HepG2 (cell line): ENCODE measurements around the gene UBTF. TPM values are rescaled to one million over a fixed set of nuclear protein-coding genes. Genes with fewer than 3 reads are reported as not detected.
A peak's percentile ranks its signal among the peaks of the same experiment; 100 is the strongest.

Experiments
- DBP ChIP-seq: sonication (generic); formaldehyde crosslinking; IDR thresholded peaks from 2 replicates; pipeline ENCODE4 v1.4.0; 2020; ENCODE audit warnings: missing genetic modification reagents; ENCODE audit errors: not compliant biosample characterization
- MAFG ChIP-seq: sonication (generic); formaldehyde crosslinking; IDR thresholded peaks from 2 replicates; pipeline ENCODE4 v1.5.1; 2020; ENCODE audit warnings: mild to moderate bottlenecking, missing genetic modification reagents
- SRSF1 ChIP-seq: fragments of 200-400 bp; formaldehyde crosslinking; optimal IDR thresholded peaks from 2 replicates; pipeline ENCODE3; 2017; ENCODE audit warnings: mild to moderate bottlenecking, low read depth, low read length, moderate library complexity
- ZNF180 ChIP-seq: sonication (generic); formaldehyde crosslinking; IDR thresholded peaks from 2 replicates; pipeline ENCODE4 v1.4.0; 2020; ENCODE audit warnings: low read depth, missing genetic modification reagents, borderline replicate concordance
- ZNF407 ChIP-seq: sonication (generic); formaldehyde crosslinking; IDR thresholded peaks from one replicate; pipeline ENCODE4 v1.5.1; 2020; ENCODE audit warnings: mild to moderate bottlenecking, missing genetic modification reagents; ENCODE audit errors: not compliant biosample characterization
- ZNF878 ChIP-seq: sonication (generic); formaldehyde crosslinking; IDR thresholded peaks from 2 replicates; pipeline ENCODE4 v1.8.1; 2023; ENCODE audit warnings: mild to moderate bottlenecking, missing genetic modification reagents, moderate library complexity
- polyA plus RNA-seq, 8 experiments: library from polyadenylated mRNA; depleted of rRNA in 3 of 8; stranded (reverse) in 7 of 8; unstranded in 1 of 8; fragments of >200 nt; fragmentation: Illumina TruSeq in 4 of 8; extraction: Trizol in 4 of 8; gene quantifications; 2 replicates each; pipeline versions ENCODE4 v1.2.1 to v1.2.3, GENCODE V29; 2011 to 2016; ENCODE audit warnings: low read depth in 4 of 8, missing spikeins in 1 of 8, mixed read lengths in 1 of 8; ENCODE audit not compliant: insufficient read depth in 1 of 8
- total RNA-seq, 5 experiments: library from RNA; depleted of rRNA; stranded (reverse); fragments of >200 nt; fragmentation: Illumina TruSeq; extraction: Trizol; gene quantifications; 2 replicates each; pipeline ENCODE4 v1.2.3, GENCODE V29; 2016; ENCODE audit warnings: low read depth in 1 of 5
- TF ChIP-seq, protein P1 (sequence below): IDR thresholded peaks from 2 replicates; pipeline ENCODE4 v1.6.1; 2016; ENCODE audit warnings: mild to moderate bottlenecking, missing biosample characterization, missing genetic modification reagents
- TF ChIP-seq, protein P2 (sequence below): sonication (generic); formaldehyde crosslinking; IDR thresholded peaks from 2 replicates; pipeline ENCODE4 v1.5.0; 2020; ENCODE audit warnings: missing genetic modification reagents
- TF ChIP-seq, protein P3 (sequence below): sonication (generic); formaldehyde crosslinking; IDR thresholded peaks from 2 replicates; pipeline ENCODE4 v1.9.0; 2022; ENCODE audit warnings: missing genetic modification reagents, mild to moderate bottlenecking, borderline replicate concordance
- TF ChIP-seq, protein P4 (sequence below): sonication (generic); formaldehyde crosslinking; IDR thresholded peaks from 2 replicates; pipeline ENCODE4 v1.5.0; 2020; ENCODE audit warnings: missing genetic modification reagents, mild to moderate bottlenecking, borderline replicate concordance

Gene UBTF
- total and polyA plus RNA-seq, 2 of the 13 experiments (the other 11 are each of a cell fraction or from before 2014, with no cell fraction given) = 15.2 to 60.9 TPM

DNA sequence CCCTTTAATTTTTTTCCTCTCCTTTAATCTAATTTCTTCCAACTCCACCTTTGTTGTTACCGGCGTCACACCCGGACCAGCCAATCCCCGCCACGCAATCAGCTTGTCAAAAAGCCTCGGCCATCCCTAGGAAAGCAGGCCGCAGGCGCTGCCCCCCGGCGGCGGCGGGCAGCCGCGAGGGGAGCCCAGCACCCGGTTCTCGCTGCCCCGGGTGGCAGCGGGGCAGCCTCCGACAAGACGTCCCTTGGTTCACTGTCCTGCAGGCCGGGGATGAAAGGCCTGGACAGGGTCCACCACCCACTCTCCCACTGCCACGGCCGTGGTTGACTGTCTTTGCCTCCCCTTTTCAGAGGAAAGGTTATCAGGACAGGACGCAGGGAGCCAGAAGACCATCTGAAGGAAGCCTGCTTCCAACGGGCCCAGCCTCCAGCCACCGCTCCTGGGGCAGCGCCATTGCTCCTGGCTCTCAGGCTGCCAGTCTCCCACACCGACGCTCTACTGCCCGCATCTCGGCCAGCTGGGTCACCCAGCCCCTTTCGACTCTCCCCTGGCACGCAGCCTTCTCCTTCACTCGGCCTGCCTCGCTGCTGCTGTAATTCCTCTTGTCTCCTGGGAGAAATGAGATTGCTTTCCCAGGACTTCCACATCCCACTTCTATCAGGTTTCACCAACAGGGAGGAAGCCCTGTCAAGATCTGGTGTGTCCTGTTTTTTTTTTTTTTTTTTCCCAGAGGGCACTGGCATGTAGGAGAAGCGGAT is 2.8 kb upstream of the UBTF start (continued):
- TF ChIP-seq DBP (peak; percentile 42), MAFG (CRISPR knock-in tag) (0 out of 2 replicates have a peak, but pooled peaks have one; percentile 40), SRSF1 (peak; percentile 11), ZNF180 (CRISPR knock-in tag) (0 out of 2 replicates have a peak, but pooled peaks have one; percentile 33), ZNF878 (CRISPR knock-in tag) (no peak), ZNF407 (CRISPR knock-in tag) (peak; percentile 61)
- TF ChIP-seq, protein P1, sequence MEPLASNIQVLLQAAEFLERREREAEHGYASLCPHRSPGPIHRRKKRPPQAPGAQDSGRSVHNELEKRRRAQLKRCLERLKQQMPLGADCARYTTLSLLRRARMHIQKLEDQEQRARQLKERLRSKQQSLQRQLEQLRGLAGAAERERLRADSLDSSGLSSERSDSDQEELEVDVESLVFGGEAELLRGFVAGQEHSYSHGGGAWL (CRISPR knock-in tag) = peak; percentile 23; the same call in 1 of the 2 replicates
- TF ChIP-seq, protein P2, sequence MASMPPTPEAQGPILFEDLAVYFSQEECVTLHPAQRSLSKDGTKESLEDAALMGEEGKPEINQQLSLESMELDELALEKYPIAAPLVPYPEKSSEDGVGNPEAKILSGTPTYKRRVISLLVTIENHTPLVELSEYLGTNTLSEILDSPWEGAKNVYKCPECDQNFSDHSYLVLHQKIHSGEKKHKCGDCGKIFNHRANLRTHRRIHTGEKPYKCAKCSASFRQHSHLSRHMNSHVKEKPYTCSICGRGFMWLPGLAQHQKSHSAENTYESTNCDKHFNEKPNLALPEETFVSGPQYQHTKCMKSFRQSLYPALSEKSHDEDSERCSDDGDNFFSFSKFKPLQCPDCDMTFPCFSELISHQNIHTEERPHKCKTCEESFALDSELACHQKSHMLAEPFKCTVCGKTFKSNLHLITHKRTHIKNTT (CRISPR knock-in tag) = no peak
- TF ChIP-seq, protein P3, sequence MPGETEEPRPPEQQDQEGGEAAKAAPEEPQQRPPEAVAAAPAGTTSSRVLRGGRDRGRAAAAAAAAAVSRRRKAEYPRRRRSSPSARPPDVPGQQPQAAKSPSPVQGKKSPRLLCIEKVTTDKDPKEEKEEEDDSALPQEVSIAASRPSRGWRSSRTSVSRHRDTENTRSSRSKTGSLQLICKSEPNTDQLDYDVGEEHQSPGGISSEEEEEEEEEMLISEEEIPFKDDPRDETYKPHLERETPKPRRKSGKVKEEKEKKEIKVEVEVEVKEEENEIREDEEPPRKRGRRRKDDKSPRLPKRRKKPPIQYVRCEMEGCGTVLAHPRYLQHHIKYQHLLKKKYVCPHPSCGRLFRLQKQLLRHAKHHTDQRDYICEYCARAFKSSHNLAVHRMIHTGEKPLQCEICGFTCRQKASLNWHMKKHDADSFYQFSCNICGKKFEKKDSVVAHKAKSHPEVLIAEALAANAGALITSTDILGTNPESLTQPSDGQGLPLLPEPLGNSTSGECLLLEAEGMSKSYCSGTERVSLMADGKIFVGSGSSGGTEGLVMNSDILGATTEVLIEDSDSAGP (CRISPR knock-in tag) = peak; percentile 68; the same call in 1 of the 2 replicates
- TF ChIP-seq, protein P4, sequence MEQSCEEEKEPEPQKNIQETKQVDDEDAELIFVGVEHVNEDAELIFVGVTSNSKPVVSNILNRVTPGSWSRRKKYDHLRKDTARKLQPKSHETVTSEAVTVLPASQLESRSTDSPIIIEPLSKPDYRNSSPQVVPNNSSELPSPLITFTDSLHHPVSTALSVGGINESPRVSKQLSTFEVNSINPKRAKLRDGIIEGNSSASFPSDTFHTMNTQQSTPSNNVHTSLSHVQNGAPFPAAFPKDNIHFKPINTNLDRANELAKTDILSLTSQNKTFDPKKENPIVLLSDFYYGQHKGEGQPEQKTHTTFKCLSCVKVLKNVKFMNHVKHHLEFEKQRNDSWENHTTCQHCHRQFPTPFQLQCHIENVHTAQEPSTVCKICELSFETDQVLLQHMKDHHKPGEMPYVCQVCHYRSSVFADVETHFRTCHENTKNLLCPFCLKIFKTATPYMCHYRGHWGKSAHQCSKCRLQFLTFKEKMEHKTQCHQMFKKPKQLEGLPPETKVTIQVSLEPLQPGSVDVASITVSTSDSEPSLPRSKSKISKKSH (CRISPR knock-in tag) = no peak
